HUES48 (cell line): Measurements from ENCODE around the gene MTIF2.
"Not testable (repeated sequence)": the region's sequence is repeated elsewhere in the genome, so short reads cannot be mapped to it uniquely, and the experiment has no call there.

Source experiments
- H3K27ac ChIP-seq: one replicate; pipeline ENCODE4 v1.7.0; 2013; ENCODE audit warnings: low read depth, low read length, inconsistent platforms
- H3K27me3 ChIP-seq: 2 replicates; pipeline ENCODE4 v1.6.1; 2013; ENCODE audit warnings: mild to moderate bottlenecking, low read length; ENCODE audit not compliant: control insufficient read depth, insufficient read depth
- H3K36me3 ChIP-seq: 2 replicates; pipeline ENCODE4 v1.6.1; 2013; ENCODE audit warnings: low read length; ENCODE audit not compliant: control insufficient read depth, insufficient read depth
- H3K4me1 ChIP-seq: 2 replicates; pipeline ENCODE4 v1.6.1; 2013; ENCODE audit warnings: mild to moderate bottlenecking, low read length; ENCODE audit not compliant: control insufficient read depth, insufficient read depth
- H3K4me3 ChIP-seq: 2 replicates; pipeline ENCODE4 v1.5.1; 2013; ENCODE audit warnings: mild to moderate bottlenecking, low read depth, low read length
- H3K9ac ChIP-seq: 2 replicates; pipeline ENCODE4 v1.6.1; 2013; ENCODE audit warnings: mild to moderate bottlenecking, low read depth, low read length, moderate library complexity
- H3K9me3 ChIP-seq: 2 replicates; pipeline ENCODE4 v1.6.1; 2013; ENCODE audit warnings: low read length; ENCODE audit not compliant: control insufficient read depth, insufficient read depth

MTIF2 gene

DNA sequence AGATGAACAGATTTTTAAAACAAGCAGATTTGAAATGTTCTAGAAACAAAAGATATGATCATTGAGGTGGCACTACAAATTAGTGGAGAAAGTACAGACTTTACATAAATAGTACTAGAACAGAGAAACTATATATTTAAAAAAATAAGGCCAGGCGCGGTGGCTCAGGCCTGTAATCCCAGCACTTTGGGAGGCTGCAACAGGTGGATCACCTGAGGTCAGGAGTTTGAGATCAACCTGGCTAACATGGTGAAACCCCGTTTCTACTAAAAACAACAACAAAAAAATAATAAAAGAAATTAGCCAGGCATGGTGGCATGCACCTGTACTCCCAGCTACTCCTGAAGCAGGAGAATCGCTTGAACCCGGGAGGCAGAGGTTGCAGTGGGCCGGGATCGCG lies 82.2 kb downstream of the MTIF2 start:
- H3K27ac ChIP-seq, H3K4me1 ChIP-seq, H3K9ac ChIP-seq, H3K36me3 ChIP-seq, H3K4me3 ChIP-seq, H3K9me3 ChIP-seq, H3K27me3 ChIP-seq: not testable (repeated sequence)
